Lung (tissue), 12 donors: Measurements from ENCODE around the gene IFT122. TPM values are rescaled to one million over a fixed set of nuclear protein-coding genes. Genes with fewer than 3 reads are reported as not detected.

ENCODE experiments used
- ATAC-seq: fragments of 200-7000 bp; cut with Tn5 transposase; one replicate; pipeline ENCODE4 v1.9.1; 2020; ENCODE audit warnings: moderate number of reproducible peaks; ENCODE audit not compliant: insufficient read depth, low FRiP score
- DNase-seq, 3 donors: peaks; one replicate each; pipeline ENCODE4 v3.0.0-alpha.2; 2013 to 2017
- H3K27ac ChIP-seq, 2 donors: one replicate each; pipeline ENCODE4 v1.5.1; 2013; ENCODE audit warnings: mild to moderate bottlenecking in 2 of 2, moderate library complexity in 2 of 2, control low read depth in 1 of 2, inconsistent platforms in 1 of 2, low read depth in 1 of 2, low read length in 1 of 2
- H3K27me3 ChIP-seq, 3 donors: one replicate each; pipeline ENCODE4 v1.5.1; 2013; ENCODE audit warnings: low read length in 2 of 3; ENCODE audit not compliant: control insufficient read depth in 3 of 3, insufficient read depth in 3 of 3
- H3K36me3 ChIP-seq, 4 donors: one replicate each; pipeline ENCODE4 v1.5.1; 2013; ENCODE audit warnings: low read length in 4 of 4, mild to moderate bottlenecking in 1 of 4, moderate library complexity in 1 of 4; ENCODE audit not compliant: control insufficient read depth in 4 of 4, insufficient read depth in 4 of 4
- H3K4me1 ChIP-seq, 5 donors: one replicate each; pipeline ENCODE4 v1.5.1; 2013; ENCODE audit warnings: low read length in 5 of 5, mild to moderate bottlenecking in 2 of 5, moderate library complexity in 1 of 5; ENCODE audit not compliant: control insufficient read depth in 5 of 5, insufficient read depth in 5 of 5
- H3K4me3 ChIP-seq: one replicate; pipeline ENCODE4 v1.5.1; 2013; ENCODE audit warnings: mild to moderate bottlenecking, control low read depth, moderate library complexity
- H3K9ac ChIP-seq, 2 donors: one replicate each; pipeline ENCODE4 v1.5.1; 2013; ENCODE audit warnings: low read length in 2 of 2, control low read depth in 1 of 2; ENCODE audit not compliant: insufficient read depth in 1 of 2
- H3K9me3 ChIP-seq, 4 donors: one replicate each; pipeline ENCODE4 v1.5.1; 2013; ENCODE audit warnings: low read length in 3 of 4, mild to moderate bottlenecking in 1 of 4, moderate library complexity in 1 of 4; ENCODE audit not compliant: control insufficient read depth in 4 of 4, insufficient read depth in 3 of 4
- WGBS, 2 donors: extraction: QIAGEN DNeasy Blood & Tissue Kit; methylation state at CpG; one replicate each; pipeline ENCODE4 v1.1.7; 2013; 5-methylcytosine and 5-hydroxymethylcytosine counted together
- polyA plus RNA-seq, 2 donors: library from polyadenylated mRNA; stranded (reverse); fragments of 200-250 nt; gene quantifications; one replicate each; pipeline ENCODE4 v1.2.1, GENCODE V29; 2013
- total RNA-seq, 2 donors: library from RNA; depleted of rRNA in 1 of 2; stranded (reverse); fragments of >200 nt in 1 of 2; gene quantifications; one replicate each; pipeline ENCODE4 v1.2.1, GENCODE V29; 2014 to 2021
- TF ChIP-seq, protein P1 (sequence below): IDR thresholded peaks from 2 replicates; pipeline ENCODE4 v1.5.1; 2012; ENCODE audit warnings: mild to moderate bottlenecking; ENCODE audit errors: control extremely low read depth, extremely low read depth
- donor health status: control.
- donor health status: control.
- donor health status: Bipolar disorder and iron deficiency.
- donor health status: healthy.
- donor health status: DM: yes; HTN: yes; CAD: no.

The IFT122 gene
- total and polyA plus RNA-seq, 4 donors = 11.0 to 65.7 (median 31.7) TPM

DNA sequence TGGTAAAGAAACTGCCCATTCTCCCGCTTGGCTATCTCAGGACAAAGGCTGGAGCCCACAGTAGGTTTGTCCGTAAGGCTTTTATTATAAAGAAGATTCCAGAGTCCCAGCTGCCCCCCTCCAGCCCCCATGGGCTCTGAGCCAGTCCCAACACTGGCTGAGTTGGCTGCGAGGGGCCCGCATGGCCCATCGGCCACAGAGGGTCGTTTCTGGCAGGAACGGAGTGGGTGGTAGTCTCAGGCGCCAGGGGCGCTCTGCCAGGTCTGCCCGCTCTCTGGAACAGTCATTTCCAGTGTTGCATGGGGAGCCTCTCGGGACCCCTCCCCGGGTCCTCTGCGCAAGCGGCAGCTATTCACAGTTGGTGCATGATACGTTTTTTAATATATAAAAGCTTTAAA lies 115.1 kb downstream of the IFT122 start:
- Histone ChIP-seq H3K36me3 (peaks cover 0 to 44% (median 16%) of the 10 kb centered on the region in 4 donors), H3K4me1 (peaks cover 0 to 73% (median 29%) of the 10 kb centered on the region in 5 donors), H3K4me3 (no peak overlapping the region), H3K9ac (no peak overlapping the region), H3K27ac (no peak overlapping the region), H3K9me3 (no peaks in the 10 kb centered on the region), H3K27me3 (no peaks in the 10 kb centered on the region)
- ATAC-seq (no peak), DNase-seq (peak; percentile 55 to 67 (median 57))
- 72 to 76% methylated on average over 15 of the region's 15 CpGs for WGBS, 2 donors
- TF ChIP-seq, protein P1, sequence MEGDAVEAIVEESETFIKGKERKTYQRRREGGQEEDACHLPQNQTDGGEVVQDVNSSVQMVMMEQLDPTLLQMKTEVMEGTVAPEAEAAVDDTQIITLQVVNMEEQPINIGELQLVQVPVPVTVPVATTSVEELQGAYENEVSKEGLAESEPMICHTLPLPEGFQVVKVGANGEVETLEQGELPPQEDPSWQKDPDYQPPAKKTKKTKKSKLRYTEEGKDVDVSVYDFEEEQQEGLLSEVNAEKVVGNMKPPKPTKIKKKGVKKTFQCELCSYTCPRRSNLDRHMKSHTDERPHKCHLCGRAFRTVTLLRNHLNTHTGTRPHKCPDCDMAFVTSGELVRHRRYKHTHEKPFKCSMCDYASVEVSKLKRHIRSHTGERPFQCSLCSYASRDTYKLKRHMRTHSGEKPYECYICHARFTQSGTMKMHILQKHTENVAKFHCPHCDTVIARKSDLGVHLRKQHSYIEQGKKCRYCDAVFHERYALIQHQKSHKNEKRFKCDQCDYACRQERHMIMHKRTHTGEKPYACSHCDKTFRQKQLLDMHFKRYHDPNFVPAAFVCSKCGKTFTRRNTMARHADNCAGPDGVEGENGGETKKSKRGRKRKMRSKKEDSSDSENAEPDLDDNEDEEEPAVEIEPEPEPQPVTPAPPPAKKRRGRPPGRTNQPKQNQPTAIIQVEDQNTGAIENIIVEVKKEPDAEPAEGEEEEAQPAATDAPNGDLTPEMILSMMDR = no peak

DNA sequence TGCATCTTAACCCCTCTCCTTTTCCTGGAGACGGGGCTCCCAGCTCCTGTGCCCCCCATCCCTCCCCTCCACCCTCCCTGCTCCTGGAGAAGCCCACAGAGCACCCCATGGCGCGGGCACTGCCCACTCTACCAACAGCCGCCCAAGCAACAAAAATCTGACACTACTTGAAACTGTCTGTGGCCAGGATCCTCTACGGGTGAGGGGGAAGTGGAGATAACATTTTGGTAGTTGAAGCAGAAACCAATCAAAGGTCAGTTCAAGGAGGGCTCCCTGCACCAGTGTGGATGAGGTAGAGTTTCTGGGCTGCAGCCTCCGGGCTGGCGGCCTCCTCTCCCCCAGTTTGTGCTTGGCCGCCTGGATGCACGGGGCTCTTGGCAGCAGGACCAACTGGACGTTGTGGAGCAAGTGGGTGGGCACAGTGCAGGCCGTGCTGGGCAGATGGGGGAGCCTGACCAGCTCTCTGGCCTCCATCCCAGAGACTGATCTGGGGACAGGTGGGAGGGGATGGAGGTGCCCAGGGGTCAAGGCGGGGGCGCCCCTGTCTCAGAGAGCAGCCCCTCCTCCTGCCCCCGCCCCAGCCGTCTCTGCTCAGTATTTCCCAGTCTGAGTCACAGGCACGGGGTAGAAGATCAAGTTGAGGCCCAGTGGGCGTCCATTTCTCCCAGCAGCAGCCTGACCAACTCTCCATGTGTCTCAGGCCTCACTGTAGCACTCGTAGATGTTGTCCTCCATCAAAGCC lies 115.8 kb downstream of the IFT122 start:
- Histone ChIP-seq H3K27me3 (no peaks in the 10 kb centered on the region), H3K4me1 (peaks cover 0 to 80% (median 32%) of the 10 kb centered on the region in 5 donors), H3K4me3 (no peak overlapping the region), H3K36me3 (peaks cover 0 to 48% (median 16%) of the 10 kb centered on the region in 4 donors), H3K9ac (no peak overlapping the region), H3K9me3 (no peaks in the 10 kb centered on the region), H3K27ac (no peak overlapping the region)
- DNase-seq = no peak
- WGBS, 2 donors = 84 to 87% methylated on average over 18 of the region's 18 CpGs
- TF ChIP-seq, protein P1 = no peak
- no peak for ATAC-seq

DNA sequence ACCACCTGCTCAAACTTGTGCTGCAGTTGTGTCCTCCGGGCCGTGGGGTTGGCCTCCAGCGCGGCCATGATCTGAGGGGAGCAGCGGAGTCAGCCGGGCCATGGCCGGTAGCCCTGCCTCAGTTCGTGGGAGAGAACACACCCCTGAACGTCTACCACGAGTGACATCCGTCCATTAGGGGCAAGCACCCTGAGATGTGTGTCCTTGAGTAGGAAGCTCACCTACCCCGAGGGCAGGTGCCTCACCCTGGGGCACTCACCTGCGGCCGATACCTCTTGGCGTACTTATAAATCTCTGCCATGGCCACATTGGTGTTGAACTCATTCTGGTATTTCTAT lies 116.3 kb downstream of the IFT122 start:
- TF ChIP-seq, protein P1 = no peak
- Histone ChIP-seq H3K36me3 (peaks cover 0 to 48% (median 16%) of the 10 kb centered on the region in 4 donors), H3K27ac (no peak overlapping the region), H3K4me1 (peaks cover 0 to 85% (median 33%) of the 10 kb centered on the region in 5 donors), H3K9me3 (no peaks in the 10 kb centered on the region), H3K9ac (no peak overlapping the region), H3K27me3 (no peaks in the 10 kb centered on the region), H3K4me3 (no peak overlapping the region)
- no peak for DNase-seq
- 91 to 97% methylated on average over 15 of the region's 15 CpGs for WGBS, 2 donors
- no peak for ATAC-seq
